Left lobe of liver (tissue), 2 donors: ENCODE data around the gene DNAH17. TPM values are rescaled to one million over a fixed set of nuclear protein-coding genes. Genes with fewer than 3 reads are reported as not detected.

Experiments used
- ATAC-seq: fragments of 200-7000 bp; cut with Tn5 transposase; one replicate; pipeline ENCODE4 v1.9.1; 2020; ENCODE audit warnings: mild to moderate bottlenecking, moderate library complexity
- DNase-seq: peaks from one replicate; pipeline ENCODE4 v3.0.0-alpha.2; 2020; ENCODE audit warnings: low spot score
- total RNA-seq: library from RNA; stranded (reverse); gene quantifications from one replicate; pipeline ENCODE4 v1.2.1, GENCODE V29; 2021
- donor health status: DM: no; HTN: no; CAD: no; lungs with moderate emphysema.
- donor health status: DM: no; HTN: yes; CAD: no.

DNAH17 gene
- total RNA-seq, 1 donor from 2014 or later = not detected

- DNase-seq (no peak), ATAC-seq (no peak)
These were observed 21.3 kb downstream of the DNAH17 start for GRCh38 chr17:78555746-78556401.

GRCh38 chr17:78550464-78550863 is 26.7 kb downstream of the DNAH17 start:
- DNase-seq (no peak), ATAC-seq (no peak)

- no peak for DNase-seq
These were observed 28.5 kb downstream of the DNAH17 start for GRCh38 chr17:78548725-78549124.

GRCh38 chr17:78547035-78547434 is 30.2 kb downstream of the DNAH17 start:
- no peak for DNase-seq
- ATAC-seq = no peak

More at GRCh38 chr17:78548725-78549124, 28.5 kb downstream of the DNAH17 start:
- ATAC-seq = no peak

- DNase-seq = no peak
- ATAC-seq = no peak
These were observed 30.7 kb downstream of the DNAH17 start for GRCh38 chr17:78546476-78546875.

- ATAC-seq (no peak), DNase-seq (no peak)
These were observed 32.1 kb downstream of the DNAH17 start for GRCh38 chr17:78544881-78545755.

GRCh38 chr17:78541488-78542206 is 35.5 kb downstream of the DNAH17 start:
- ATAC-seq (no peak), DNase-seq (no peak)

GRCh38 chr17:78539781-78540180 is 37.4 kb downstream of the DNAH17 start:
- DNase-seq (no peak), ATAC-seq (no peak)

- DNase-seq = no peak
- ATAC-seq = no peak
These were observed 39.0 kb downstream of the DNAH17 start for GRCh38 chr17:78538033-78538776.

GRCh38 chr17:78537217-78537860 is 39.9 kb downstream of the DNAH17 start:
- no peak for ATAC-seq
- DNase-seq = no peak

GRCh38 chr17:78535273-78536197 is 41.7 kb downstream of the DNAH17 start:
- ATAC-seq (no peak), DNase-seq (no peak)

- DNase-seq (no peak), ATAC-seq (no peak)
These were observed 42.5 kb downstream of the DNAH17 start for GRCh38 chr17:78534492-78535272.

- DNase-seq (no peak), ATAC-seq (no peak)
These were observed 44.1 kb downstream of the DNAH17 start for GRCh38 chr17:78532922-78533640.

- no peak for DNase-seq
- ATAC-seq = no peak
These were observed 44.9 kb downstream of the DNAH17 start for GRCh38 chr17:78532311-78532710.

GRCh38 chr17:78530675-78531074 is 46.5 kb downstream of the DNAH17 start:
- DNase-seq (no peak), ATAC-seq (no peak)

- no peak for DNase-seq
- no peak for ATAC-seq
These were observed 47.1 kb downstream of the DNAH17 start for GRCh38 chr17:78529871-78530670.

- ATAC-seq (no peak), DNase-seq (no peak)
These were observed 47.9 kb downstream of the DNAH17 start for GRCh38 chr17:78529251-78529650.
